ENCODE measurements around the gene CCT7.

DNA sequence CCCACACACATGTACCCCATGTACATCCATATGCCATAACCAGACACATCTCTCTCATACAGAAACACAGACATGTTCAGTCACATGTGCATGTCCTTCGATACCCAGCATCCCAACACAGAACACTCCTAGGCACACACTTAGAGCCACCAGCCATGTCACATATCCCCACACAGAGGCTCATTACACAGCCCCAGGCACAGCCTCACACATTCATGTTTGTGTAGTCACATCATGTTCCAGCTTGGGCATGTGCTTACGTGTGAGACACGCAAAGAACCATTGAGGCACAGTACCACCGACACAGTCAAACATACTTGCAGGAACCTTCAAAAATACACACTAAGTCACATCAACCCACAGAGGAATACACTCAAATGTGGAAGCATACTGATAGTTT, 32.9 kb downstream of the CCT7 start:
- TF ChIP-seq, protein P1, sequence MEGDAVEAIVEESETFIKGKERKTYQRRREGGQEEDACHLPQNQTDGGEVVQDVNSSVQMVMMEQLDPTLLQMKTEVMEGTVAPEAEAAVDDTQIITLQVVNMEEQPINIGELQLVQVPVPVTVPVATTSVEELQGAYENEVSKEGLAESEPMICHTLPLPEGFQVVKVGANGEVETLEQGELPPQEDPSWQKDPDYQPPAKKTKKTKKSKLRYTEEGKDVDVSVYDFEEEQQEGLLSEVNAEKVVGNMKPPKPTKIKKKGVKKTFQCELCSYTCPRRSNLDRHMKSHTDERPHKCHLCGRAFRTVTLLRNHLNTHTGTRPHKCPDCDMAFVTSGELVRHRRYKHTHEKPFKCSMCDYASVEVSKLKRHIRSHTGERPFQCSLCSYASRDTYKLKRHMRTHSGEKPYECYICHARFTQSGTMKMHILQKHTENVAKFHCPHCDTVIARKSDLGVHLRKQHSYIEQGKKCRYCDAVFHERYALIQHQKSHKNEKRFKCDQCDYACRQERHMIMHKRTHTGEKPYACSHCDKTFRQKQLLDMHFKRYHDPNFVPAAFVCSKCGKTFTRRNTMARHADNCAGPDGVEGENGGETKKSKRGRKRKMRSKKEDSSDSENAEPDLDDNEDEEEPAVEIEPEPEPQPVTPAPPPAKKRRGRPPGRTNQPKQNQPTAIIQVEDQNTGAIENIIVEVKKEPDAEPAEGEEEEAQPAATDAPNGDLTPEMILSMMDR (IDR thresholded peaks at IDR 0.05 in 2 of 3, conservative IDR thresholded peaks at IDR 0.05 in 1 of 3; ENCODE audit: borderline replicate concordance in 1 of 3, insufficient read depth in 1 of 3, low read depth in 2 of 3, low read length in 2 of 3): no peak
- TF ChIP-seq ATF3 (IDR thresholded peaks at IDR 0.05): no peak
- no peak for TF ChIP-seq EGR1 (IDR thresholded peaks at IDR 0.05; ENCODE audit: low read depth)

Measured in HCT116 (cell line).